Stimulated activated CD4-positive, alpha-beta T cell treated with anti-CD3 and anti-CD28 coated beads, Interleukin-2, amount 100 ng/mL, for 4 hours (primary cell): ENCODE data around the gene CUL1.

Experiments
- DNase-seq: peaks from one replicate; pipeline ENCODE4 v3.0.0-alpha.2; 2020; ENCODE audit warnings: low read depth

CUL1 gene

DNA sequence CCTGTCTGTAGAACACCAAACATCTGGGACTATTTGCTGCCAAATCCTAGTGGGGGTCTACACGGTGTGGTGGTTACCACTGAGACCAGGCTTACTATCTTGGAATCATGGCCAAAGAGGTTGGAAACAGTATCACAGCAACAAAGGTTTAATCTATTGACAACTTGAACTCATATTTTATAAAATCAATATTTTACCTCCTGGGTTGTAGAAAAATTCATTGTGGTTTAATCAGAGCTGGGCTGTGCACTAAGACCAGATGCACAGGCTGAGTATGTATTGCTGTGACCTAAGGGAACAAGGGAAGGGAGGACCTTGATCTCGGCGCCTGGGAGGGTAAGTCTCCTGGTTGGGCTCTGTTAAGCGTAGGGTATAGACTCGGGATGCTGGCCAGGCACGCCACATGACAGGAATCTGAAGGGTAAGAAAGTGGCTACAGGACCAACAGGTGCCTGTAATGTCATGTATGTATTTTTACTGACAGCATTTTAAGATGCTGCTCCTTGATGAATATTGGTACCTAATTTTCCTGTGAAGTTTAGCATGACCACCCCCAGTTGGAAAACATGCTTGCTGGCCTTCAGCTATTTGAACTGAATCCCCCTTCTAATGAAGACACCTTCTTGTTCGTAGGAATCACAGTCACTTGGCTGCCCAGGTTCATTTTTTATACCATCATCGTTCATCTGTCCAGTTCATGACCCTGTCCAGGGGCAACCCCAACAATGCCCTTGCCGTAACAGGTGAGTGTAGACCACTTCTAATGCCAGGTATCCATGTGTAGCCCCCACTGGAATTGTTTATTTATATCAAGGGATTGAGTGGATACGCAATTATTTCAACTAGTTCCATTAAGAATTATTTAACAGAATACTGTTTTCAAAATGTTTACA, 105.9 kb downstream of the CUL1 start:
- no peak for DNase-seq

GRCh38 chr7:148806187-148806586, 107.5 kb downstream of the CUL1 start:
- DNase-seq, result no peak

GRCh38 chr7:148807436-148807835, 108.7 kb downstream of the CUL1 start:
- no peak for DNase-seq

DNA sequence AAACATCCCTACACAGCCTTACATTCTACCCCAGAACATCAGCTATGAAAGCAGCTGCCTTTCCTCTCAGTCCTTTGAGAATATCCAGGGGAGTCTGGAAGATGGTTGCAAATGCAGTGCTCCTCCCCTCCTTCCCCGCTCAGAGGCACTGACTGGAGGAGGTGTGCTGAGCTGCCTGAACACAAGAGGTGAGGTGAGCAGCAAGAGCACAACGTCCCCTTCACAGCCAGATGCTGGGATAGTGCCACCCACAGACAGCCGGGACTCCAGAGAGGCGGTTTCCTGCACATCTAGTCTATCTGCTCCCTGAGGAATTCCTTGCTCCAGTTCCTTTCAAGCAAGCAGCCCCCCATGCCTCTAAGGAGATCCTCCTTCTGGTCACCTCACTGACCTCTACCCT, 111.2 kb downstream of the CUL1 start:
- no peak for DNase-seq

- DNase-seq, result no peak
Measured at GRCh38 chr7:148811892-148812291, 113.2 kb downstream of the CUL1 start.

DNA sequence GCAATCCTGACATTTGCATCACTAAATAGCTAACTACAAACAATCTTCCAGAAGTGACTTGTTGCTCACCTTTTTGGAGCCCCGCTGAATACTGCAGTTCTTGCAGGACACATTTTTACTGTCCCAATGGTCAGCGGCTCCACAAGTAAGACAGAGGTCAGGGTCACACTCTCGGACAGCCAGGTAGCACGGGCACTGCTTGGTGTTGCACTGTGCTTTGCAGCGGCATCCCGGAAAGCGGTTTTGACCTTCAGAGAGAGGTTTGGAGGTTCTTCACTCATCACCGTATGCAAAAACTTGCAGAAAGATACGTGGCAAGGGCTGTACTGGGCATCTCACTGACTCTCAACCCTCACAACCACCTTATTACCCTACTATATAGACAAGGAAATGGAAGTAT, 115.2 kb downstream of the CUL1 start:
- DNase-seq, result no peak

DNA sequence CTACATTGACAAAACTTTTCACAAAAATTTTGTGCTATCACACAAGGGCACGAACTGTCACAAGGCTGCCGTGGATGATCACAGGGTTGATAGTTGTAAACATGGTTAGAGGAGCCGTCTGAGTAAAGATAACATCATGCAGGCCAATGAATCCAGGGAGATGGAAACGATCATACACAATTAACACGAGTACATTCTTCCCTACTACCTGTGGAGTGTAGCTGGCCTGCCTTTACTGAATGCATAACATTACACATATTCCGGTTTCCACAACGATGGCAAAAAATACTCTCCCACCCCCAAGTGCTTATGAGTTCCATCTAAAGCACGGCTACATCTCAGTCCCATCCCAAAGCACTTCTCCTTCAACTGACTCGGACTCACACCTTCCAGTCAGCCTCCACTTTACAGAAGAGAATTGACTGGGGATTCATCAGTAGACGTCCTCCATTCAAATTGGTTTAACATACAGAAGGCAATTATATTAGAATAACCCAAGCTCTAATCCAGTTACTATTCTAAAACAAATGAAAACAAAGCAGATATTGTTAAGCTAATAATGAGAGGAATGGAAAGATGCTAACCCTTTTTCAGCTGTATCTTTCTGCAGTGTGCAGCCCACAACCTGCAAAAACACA, 116.3 kb downstream of the CUL1 start:
- no peak for DNase-seq

DNA sequence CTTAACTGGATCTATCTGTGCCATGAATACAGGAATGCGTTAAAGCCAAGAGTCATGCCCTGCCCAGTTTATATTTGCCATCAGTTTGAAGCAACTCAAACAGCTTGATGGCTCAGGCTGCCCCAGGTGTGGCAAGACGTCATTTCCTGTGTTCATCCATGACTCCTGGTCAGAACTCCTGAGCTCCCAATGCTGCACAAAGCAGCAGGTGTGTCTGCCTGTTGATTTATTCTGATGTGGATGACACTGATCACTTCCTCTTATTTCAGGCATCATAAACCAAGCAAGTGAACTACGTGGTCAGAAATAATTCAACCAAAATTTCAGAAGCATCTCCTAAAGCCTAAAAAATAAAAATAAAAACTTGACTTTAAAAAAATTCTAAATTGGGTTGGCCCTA, 116.9 kb downstream of the CUL1 start:
- no peak for DNase-seq

DNA sequence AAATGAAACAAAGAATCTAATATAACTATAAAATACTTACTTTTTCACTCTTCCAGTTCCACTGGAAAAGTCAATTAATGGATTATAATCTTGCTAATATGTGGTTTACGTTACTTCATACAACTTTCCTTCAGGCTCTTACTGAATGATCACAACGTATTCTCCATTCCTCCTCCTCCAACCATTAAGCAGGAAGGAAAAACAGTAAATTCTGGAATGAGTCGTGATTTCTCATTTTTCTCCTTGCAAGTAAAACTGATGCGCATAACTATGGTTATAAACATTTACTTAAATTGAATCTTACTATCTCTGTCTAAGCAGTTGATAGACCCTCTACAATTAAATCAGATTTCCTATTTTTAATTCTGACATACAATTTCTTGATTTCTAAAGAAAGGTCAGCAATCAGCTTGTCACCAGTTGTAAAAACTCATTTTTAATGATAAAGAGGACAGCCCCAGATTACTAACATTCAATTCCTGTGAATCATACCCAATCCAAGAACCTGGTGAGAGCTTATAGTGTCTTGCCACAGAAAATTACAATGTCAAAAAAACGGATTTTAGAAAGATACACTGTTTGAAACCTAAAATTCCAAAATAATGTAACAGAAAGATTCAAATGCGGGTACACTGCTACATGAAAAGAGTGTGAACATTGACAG, 121.1 kb downstream of the CUL1 start:
- DNase-seq, result no peak

GRCh38 chr7:148821422-148821821, 122.7 kb downstream of the CUL1 start:
- DNase-seq, result no peak

DNA sequence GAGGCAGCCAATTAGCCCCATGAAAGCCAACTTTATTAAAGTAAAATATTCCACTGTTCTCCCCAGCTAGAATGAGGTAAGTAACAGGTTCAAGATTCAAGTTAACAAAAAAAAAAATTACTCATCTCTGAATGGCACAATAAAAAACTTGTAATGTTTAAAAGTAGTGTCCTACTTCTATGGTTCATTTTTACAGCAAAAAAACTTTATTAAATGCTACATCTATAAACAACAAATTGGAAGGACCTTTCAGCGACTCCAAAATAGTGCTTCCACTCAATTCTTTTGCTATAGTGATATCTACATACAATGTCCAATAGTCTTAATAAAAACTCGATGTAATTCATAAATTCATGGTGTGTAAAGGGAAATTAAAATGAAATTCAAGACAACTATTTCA, 126.2 kb downstream of the CUL1 start:
- DNase-seq, result no peak

GRCh38 chr7:148825338-148825737, 126.6 kb downstream of the CUL1 start:
- DNase-seq, result no peak

DNA sequence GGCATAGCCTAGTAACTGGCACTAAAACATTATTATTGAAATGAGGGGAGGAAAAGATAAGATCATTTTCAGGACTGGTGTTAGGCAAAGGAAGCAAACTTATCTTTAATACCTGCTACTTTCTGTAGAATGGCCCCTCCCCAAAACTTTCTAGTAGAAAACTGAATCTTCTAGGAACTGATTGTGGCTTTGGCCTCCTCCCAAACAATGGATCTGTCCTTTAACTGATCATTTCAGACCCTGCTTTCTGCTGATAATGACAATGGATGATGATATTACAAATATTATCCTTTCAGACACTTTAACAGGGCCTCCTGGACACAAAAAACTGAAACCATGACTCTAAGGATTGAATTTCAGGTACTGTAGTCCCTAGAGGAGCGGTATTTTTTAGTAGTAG, 130.3 kb downstream of the CUL1 start:
- DNase-seq, result no peak

GRCh38 chr7:148830897-148831692, 132.4 kb downstream of the CUL1 start:
- DNase-seq, result no peak

- no peak for DNase-seq
Measured at GRCh38 chr7:148831782-148832181, 133.1 kb downstream of the CUL1 start.

GRCh38 chr7:148834605-148835004, 135.9 kb downstream of the CUL1 start:
- DNase-seq, result no peak

GRCh38 chr7:148835854-148836253, 137.2 kb downstream of the CUL1 start:
- no peak for DNase-seq

DNA sequence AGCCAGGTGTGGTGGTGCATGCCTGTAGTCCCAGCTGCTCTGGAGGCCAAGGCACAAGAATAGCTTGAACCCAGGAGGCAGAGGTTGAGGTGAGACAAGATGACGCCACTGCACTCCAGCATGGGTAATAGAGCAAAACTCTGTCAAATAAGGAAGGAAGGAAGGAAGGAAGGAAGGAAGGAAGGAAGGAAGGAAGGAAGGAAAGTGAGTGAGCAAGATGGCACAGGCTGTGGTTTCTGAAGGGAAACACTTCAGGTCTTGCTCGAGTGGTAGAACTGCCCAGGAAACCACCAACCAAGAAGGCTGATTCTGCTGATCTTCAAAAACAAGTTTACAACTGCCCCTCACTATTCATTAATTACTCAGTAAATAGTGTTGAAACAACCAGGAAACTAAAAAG, 140.2 kb downstream of the CUL1 start:
- no peak for DNase-seq

DNA sequence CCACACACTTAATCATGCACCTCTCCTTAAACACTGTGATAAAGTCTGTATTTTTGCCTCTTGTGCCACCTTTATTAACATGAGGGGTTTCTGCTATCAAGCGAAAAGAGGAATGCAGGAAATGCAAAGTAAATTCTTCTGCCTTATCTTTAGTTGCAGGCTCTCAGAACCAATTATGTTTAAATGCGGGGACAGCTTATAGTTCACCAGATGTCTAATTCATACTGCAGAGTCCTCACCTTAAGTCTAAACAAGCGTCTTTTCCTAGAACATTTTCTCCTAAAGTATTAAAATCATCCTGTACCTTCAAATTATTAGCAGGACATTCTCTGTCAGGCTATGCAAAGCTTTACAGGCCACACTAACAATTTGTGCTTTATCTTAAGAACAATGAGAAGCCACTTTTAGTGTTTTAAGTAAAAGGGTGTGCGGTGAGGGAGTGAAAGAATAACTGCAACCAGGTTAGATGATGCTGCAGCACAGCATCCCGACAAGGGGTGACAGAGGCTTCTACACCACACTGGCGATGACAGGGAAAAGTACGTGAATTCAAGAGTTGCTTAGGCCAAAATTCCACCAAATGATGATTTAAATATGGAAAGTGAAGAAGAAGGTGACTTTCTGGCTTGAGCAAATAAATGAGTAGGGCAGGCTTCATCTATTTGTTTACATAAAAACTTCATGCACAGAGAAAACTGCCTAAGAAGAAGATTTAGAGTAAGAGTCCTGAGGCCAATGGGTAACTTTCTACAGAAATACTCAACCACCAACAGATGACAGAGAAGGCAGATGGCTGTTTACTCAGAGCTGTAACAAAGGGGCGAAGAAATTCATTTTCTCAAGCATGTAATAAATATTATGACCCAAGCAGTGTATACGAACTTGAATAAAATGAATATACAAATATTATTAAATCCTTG, 149.4 kb downstream of the CUL1 start:
- no peak for DNase-seq

DNA sequence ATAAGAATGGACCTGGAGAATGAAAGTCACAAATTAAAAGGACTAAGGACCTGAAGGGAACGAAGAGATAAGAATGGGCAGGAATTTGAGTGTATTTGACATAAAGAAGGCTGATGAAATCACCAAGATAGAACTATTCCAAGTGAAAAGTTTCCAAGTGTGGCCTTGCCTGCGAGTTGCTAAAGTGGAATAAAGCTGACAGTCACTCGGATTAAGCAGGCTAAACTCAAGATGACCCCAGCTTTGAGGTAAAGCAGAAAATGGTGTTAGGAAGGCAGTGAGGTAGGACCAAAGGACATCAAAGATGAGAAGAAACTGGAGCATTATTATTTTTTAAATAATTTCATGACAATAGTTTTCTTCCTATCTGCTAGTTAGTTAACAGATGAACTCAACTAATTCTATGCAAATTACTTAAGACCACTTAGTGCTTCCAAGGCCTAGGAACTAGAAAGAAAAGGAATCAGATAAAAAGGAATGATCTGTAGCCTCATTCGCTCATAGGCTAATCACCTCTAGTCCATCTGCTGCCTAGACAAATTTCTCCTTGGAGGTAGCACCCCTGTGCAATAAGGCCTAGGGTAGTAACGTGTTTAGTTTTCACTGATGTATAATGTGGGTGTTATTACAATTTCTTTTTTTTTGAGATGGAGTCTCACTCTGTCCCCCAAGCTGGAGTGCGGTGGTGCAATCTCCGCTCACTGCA, 150.8 kb downstream of the CUL1 start:
- DNase-seq, result no peak

DNA sequence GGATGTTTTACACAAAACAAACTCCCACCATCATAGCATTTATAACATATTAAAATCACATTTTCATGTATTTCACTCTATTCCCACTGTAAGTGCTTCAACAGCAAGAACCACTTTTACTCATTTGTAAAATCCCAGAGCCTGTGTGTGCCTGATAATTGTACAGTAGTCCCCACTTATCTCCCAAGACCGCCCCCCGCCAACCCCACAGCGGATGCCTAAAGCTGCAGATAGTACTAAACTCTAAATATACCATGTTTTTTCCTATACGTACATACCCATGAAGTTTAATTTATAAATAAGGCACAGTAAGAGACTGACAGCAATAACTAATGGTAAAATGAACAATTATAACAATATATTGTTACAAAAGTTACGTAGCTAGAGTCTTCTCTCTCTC, 151.9 kb downstream of the CUL1 start:
- no peak for DNase-seq
